Tibial nerve (tissue), 4 donors: Measurements from ENCODE around the gene PHC2. TPM values are rescaled to one million over a fixed set of nuclear protein-coding genes. Genes with fewer than 3 reads are reported as not detected.
A peak's percentile ranks its signal among the peaks of the same experiment; 100 is the strongest.

Experiments
- DNase-seq, 2 donors: peaks; one replicate each; pipeline ENCODE4 v3.0.0-alpha.2; 2019; ENCODE audit warnings: low spot score in 2 of 2
- H3K27ac ChIP-seq, 4 donors: fragments of 200-600 bp; sonication (generic) in 3 of 4; one replicate each; pipeline ENCODE4 v1.5.1; 2017 to 2019; ENCODE audit warnings: mild to moderate bottlenecking in 1 of 4
- H3K27me3 ChIP-seq, 2 donors: fragments of 200-600 bp; sonication (generic) in 1 of 2; one replicate each; pipeline versions ENCODE4 v1.5.1 to v1.6.0; 2017 to 2019
- H3K36me3 ChIP-seq, 3 donors: fragments of 200-600 bp; sonication (generic); one replicate each; pipeline ENCODE4 v1.5.1; 2018 to 2019
- H3K4me1 ChIP-seq, 4 donors: fragments of 200-600 bp; sonication (generic) in 3 of 4; one replicate each; pipeline ENCODE4 v1.5.1; 2017 to 2019
- H3K4me3 ChIP-seq, 4 donors: fragments of 200-600 bp; sonication (generic) in 3 of 4; one replicate each; pipeline ENCODE4 v1.5.1; 2017 to 2019; ENCODE audit warnings: mild to moderate bottlenecking in 1 of 4, moderate library complexity in 1 of 4
- H3K9me3 ChIP-seq, 4 donors: fragments of 200-600 bp; sonication (generic) in 3 of 4; one replicate each; pipeline ENCODE4 v1.5.1; 2017 to 2019
- CTCF ChIP-seq, 5 experiments: fragments of 200-600 bp in 3 of 5; fragments of 450-650 bp in 2 of 5; sonication (generic) in 3 of 5; IDR thresholded peaks; one replicate each; pipeline ENCODE4 v1.5.1; 2016 to 2019; ENCODE audit warnings: antibody characterized with exemption in 5 of 5, mild to moderate bottlenecking in 3 of 5, moderate library complexity in 2 of 5
- EP300 ChIP-seq, 2 donors: sonication (generic); formaldehyde crosslinking; IDR thresholded peaks; one replicate each; pipeline ENCODE4 v1.6.1; 2017; ENCODE audit warnings: antibody characterized with exemption in 2 of 2, mild to moderate bottlenecking in 1 of 2
- POLR2A ChIP-seq, 2 donors: fragments of 450-650 bp; IDR thresholded peaks; one replicate each; pipeline ENCODE4 v1.6.1; 2017; ENCODE audit warnings: antibody characterized with exemption in 2 of 2, mild to moderate bottlenecking in 2 of 2, moderate library complexity in 2 of 2
- WGBS, 2 donors: methylation state at CpG; one replicate each; pipeline ENCODE4 v1.1.5; 2018; 5-methylcytosine and 5-hydroxymethylcytosine counted together
- total RNA-seq, 4 donors: library from RNA; depleted of rRNA; stranded (reverse); fragments of >200 nt; gene quantifications; one replicate each; pipeline ENCODE4 v1.1.0, GENCODE V29; 2016

PHC2 gene
- total RNA-seq, 4 donors from 2014 or later: 152 to 458 (median 204) TPM

- Histone ChIP-seq H3K36me3 (no peaks in the 10 kb centered on the region), H3K27me3 (no peaks in the 10 kb centered on the region), H3K4me3 (no peak overlapping the region), H3K9me3 (no peaks in the 10 kb centered on the region), H3K4me1 (peaks cover 0 to 47% (median 6%) of the 10 kb centered on the region in 4 donors), H3K27ac (peak overlapping the region in 3 of 4 donors; percentile 37 to 87 (median 55))
- DNase-seq: no peak
- 91 to 94% methylated on average over 4 of the region's 4 CpGs for WGBS, 2 donors
- no peak for TF ChIP-seq POLR2A (IDR thresholded peaks at IDR 0.05)
Observed at GRCh38 chr1:33471416-33471815, 40.5 kb upstream of the PHC2 start.

- TF ChIP-seq EP300 (IDR thresholded peaks at IDR 0.05) (peak in 1 of 2 donors; percentile 37), POLR2A (IDR thresholded peaks at IDR 0.05) (no peak), CTCF (IDR thresholded peaks at IDR 0.05) (peak; percentile 66 to 83 (median 79))
Observed at GRCh38 chr1:33470495-33471012, 39.7 kb upstream of the PHC2 start.

GRCh38 chr1:33469691-33470090 is 38.8 kb upstream of the PHC2 start:
- Histone ChIP-seq H3K4me1 (peaks cover 0 to 47% (median 6%) of the 10 kb centered on the region in 4 donors), H3K9me3 (no peaks in the 10 kb centered on the region), H3K36me3 (no peaks in the 10 kb centered on the region), H3K4me3 (no peak overlapping the region), H3K27ac (no peak overlapping the region), H3K27me3 (no peaks in the 10 kb centered on the region)
- TF ChIP-seq POLR2A (IDR thresholded peaks at IDR 0.05) (no peak), CTCF (IDR thresholded peaks at IDR 0.05) (no peak), EP300 (IDR thresholded peaks at IDR 0.05) (no peak)
- 93 to 99% methylated on average over 2 of the region's 2 CpGs for WGBS, 2 donors
- DNase-seq: no peak

More at GRCh38 chr1:33470495-33471012, 39.7 kb upstream of the PHC2 start:
- H3K27ac ChIP-seq: no peak overlapping the region
- H3K9me3 ChIP-seq: no peaks in the 10 kb centered on the region
- 4 to 5% methylated on average over 11 of the region's 11 CpGs for WGBS, 2 donors
- H3K4me3 ChIP-seq: no peak overlapping the region
- H3K4me1 ChIP-seq: peaks cover 0 to 47% (median 6%) of the 10 kb centered on the region in 4 donors
- no peaks in the 10 kb centered on the region for H3K36me3 ChIP-seq
- H3K27me3 ChIP-seq: no peaks in the 10 kb centered on the region
- DNase-seq: peak; percentile 58 to 78

GRCh38 chr1:33468967-33469366 is 38.1 kb upstream of the PHC2 start:
- no peak for TF ChIP-seq POLR2A (IDR thresholded peaks at IDR 0.05)
- TF ChIP-seq EP300 (IDR thresholded peaks at IDR 0.05): no peak
- no peak for TF ChIP-seq CTCF (IDR thresholded peaks at IDR 0.05)
- Histone ChIP-seq H3K36me3 (no peaks in the 10 kb centered on the region), H3K4me3 (no peak overlapping the region), H3K4me1 (peaks cover 0 to 44% (median 6%) of the 10 kb centered on the region in 4 donors), H3K27me3 (no peaks in the 10 kb centered on the region), H3K27ac (no peak overlapping the region), H3K9me3 (no peaks in the 10 kb centered on the region)
- WGBS, 2 donors: 66 to 69% methylated on average over 3 of the region's 3 CpGs
- DNase-seq: no peak

GRCh38 chr1:33468531-33468930 is 37.6 kb upstream of the PHC2 start:
- DNase-seq: no peak
- Histone ChIP-seq H3K4me3 (no peak overlapping the region), H3K4me1 (peaks cover 0 to 40% (median 6%) of the 10 kb centered on the region in 4 donors), H3K27me3 (no peaks in the 10 kb centered on the region), H3K27ac (no peak overlapping the region), H3K36me3 (no peaks in the 10 kb centered on the region), H3K9me3 (no peaks in the 10 kb centered on the region)
- 75 to 82% methylated on average over 2 to 4 of the region's 4 CpGs for WGBS, 2 donors
- TF ChIP-seq POLR2A (IDR thresholded peaks at IDR 0.05): no peak
- TF ChIP-seq EP300 (IDR thresholded peaks at IDR 0.05): no peak
- TF ChIP-seq CTCF (IDR thresholded peaks at IDR 0.05): no peak
